H1 (cell line): ENCODE measurements around the gene ESR1. TPM values are rescaled to one million over a fixed set of nuclear protein-coding genes. Genes with fewer than 3 reads are reported as not detected.

Source experiments
- CTCF ChIA-PET: fragments of 300-600 bp; sonication (Branson Sonifier 250); formaldehyde crosslinking; loops from one replicate; lab custom pipeline; 2021; ENCODE audit not compliant: partially characterized antibody; lab: Charles Lee
- POLR2A ChIA-PET: fragments of 300-600 bp; sonication (Branson Sonifier 250); formaldehyde crosslinking; loops from one replicate; lab custom pipeline; 2021; ENCODE audit warnings: inconsistent platforms; ENCODE audit not compliant: partially characterized antibody; lab: Charles Lee
- DNase-seq, 2 experiments: peaks; one replicate each; pipeline versions ENCODE4 v3.0.0 to v3.0.0-alpha.2; 2010 to 2022; ENCODE audit warnings: low spot score in 2 of 2, low read depth in 1 of 2, mixed read lengths in 1 of 2
- FAIRE-seq: peaks from 2 replicates; lab custom pipeline; 2011; peaks lifted over from hg19 to GRCh38; lab: Jason Lieb, UNC
- H2AFZ ChIP-seq: 2 replicates; pipeline ENCODE4 v1.8.1; 2012; ENCODE audit warnings: low read length, inconsistent platforms
- H2AK5ac ChIP-seq: 2 replicates; pipeline ENCODE4 v1.6.1; 2013; ENCODE audit warnings: low read depth, low read length
- H2BK120ac ChIP-seq: replicated peaks from 2 replicates; pipeline ENCODE3; 2013; ENCODE audit warnings: low read depth, low read length, inconsistent platforms
- H2BK12ac ChIP-seq: 2 replicates; pipeline ENCODE4 v1.6.1; 2013; ENCODE audit warnings: low read depth, low read length
- H2BK15ac ChIP-seq: 2 replicates; pipeline ENCODE4 v1.6.1; 2013; ENCODE audit warnings: low read length
- H2BK20ac ChIP-seq: 2 replicates; pipeline ENCODE4 v1.6.1; 2013; ENCODE audit warnings: low read length
- H2BK5ac ChIP-seq: 2 replicates; pipeline ENCODE4 v1.6.1; 2013; ENCODE audit warnings: low read depth, low read length
- H3K14ac ChIP-seq: 2 replicates; pipeline ENCODE4 v1.6.1; 2013; ENCODE audit warnings: inconsistent platforms; ENCODE audit not compliant: insufficient read length
- H3K18ac ChIP-seq: 2 replicates; pipeline ENCODE4 v1.6.1; 2013; ENCODE audit warnings: low read length; ENCODE audit errors: extremely low read depth
- H3K23ac ChIP-seq: 2 replicates; pipeline ENCODE4 v1.6.1; 2013; ENCODE audit warnings: inconsistent platforms; ENCODE audit not compliant: insufficient read length
- H3K23me2 ChIP-seq: 2 replicates; pipeline ENCODE4 v1.6.1; 2013; ENCODE audit warnings: low read depth, low read length
- H3K27ac ChIP-seq: 2 replicates; pipeline ENCODE4 v1.6.1; 2011; ENCODE audit warnings: low read depth, low read length, inconsistent platforms
- H3K27me3 ChIP-seq, 4 experiments: replicated peaks in 1 of 4; 1 replicate in 1 of 4; 2 replicates in 3 of 4; pipeline versions ENCODE4 v1.6.1 to v1.8.1; 2011 to 2013; ENCODE audit warnings: low read length in 3 of 4, mild to moderate bottlenecking in 3 of 4, inconsistent platforms in 2 of 4, mixed read lengths in 2 of 4, moderate library complexity in 1 of 4; ENCODE audit not compliant: control insufficient read depth in 3 of 4, insufficient read depth in 3 of 4; ENCODE audit errors: extremely low read depth in 1 of 4
- H3K36me3 ChIP-seq, 4 experiments: 2 replicates each; pipeline versions ENCODE4 v1.6.1 to v1.8.1; 2011 to 2013; ENCODE audit warnings: mild to moderate bottlenecking in 4 of 4, low read length in 3 of 4, moderate library complexity in 2 of 4, control low read depth in 1 of 4, inconsistent platforms in 1 of 4; ENCODE audit not compliant: insufficient read depth in 4 of 4, control insufficient read depth in 2 of 4
- H3K4ac ChIP-seq: replicated peaks from 2 replicates; pipeline ENCODE3; 2013; ENCODE audit warnings: low read length, low read depth, mixed read lengths, inconsistent platforms; ENCODE audit not compliant: insufficient read length
- H3K4me1 ChIP-seq, 4 experiments: replicated peaks in 1 of 4; 1 replicate in 1 of 4; 2 replicates in 3 of 4; pipeline versions ENCODE4 v1.6.1 to v1.8.1; 2011 to 2013; ENCODE audit warnings: low read length in 3 of 4, inconsistent platforms in 2 of 4, mixed read lengths in 1 of 4; ENCODE audit not compliant: insufficient read depth in 4 of 4, control insufficient read depth in 3 of 4
- H3K4me2 ChIP-seq, 2 experiments: 2 replicates each; pipeline versions ENCODE4 v1.6.1 to v1.8.1; 2011 to 2013; ENCODE audit warnings: low read depth in 2 of 2, low read length in 2 of 2, control low read depth in 1 of 2, inconsistent platforms in 1 of 2, mild to moderate bottlenecking in 1 of 2; ENCODE audit not compliant: insufficient read depth in 1 of 2
- H3K4me3 ChIP-seq, 4 experiments: fragments of 200-600, 300-600 bp in 1 of 4; sonication (generic), shearing (Covaris generic), sonication (Bioruptor Twin) in 1 of 4; 2 replicates each; pipeline versions ENCODE4 v1.5.1 to v1.8.1; 2011 to 2016; ENCODE audit warnings: low read length in 4 of 4, low read depth in 3 of 4, control low read depth in 2 of 4, inconsistent platforms in 2 of 4, mild to moderate bottlenecking in 2 of 4, mixed read lengths in 1 of 4, moderate library complexity in 1 of 4; ENCODE audit not compliant: insufficient read depth in 2 of 4; ENCODE audit errors: extremely low read depth in 1 of 4
- H3K56ac ChIP-seq: replicated peaks from 2 replicates; pipeline ENCODE3; 2013; ENCODE audit warnings: low read depth, mild to moderate bottlenecking, mixed read lengths, low read length, inconsistent platforms; ENCODE audit not compliant: insufficient read length
- H3K79me1 ChIP-seq: 2 replicates; pipeline ENCODE4 v1.6.1; 2013; ENCODE audit warnings: low read depth, low read length, control low read depth
- H3K79me2 ChIP-seq, 2 experiments: 2 replicates each; pipeline versions ENCODE4 v1.6.1 to v1.8.1; 2012 to 2013; ENCODE audit warnings: low read length in 2 of 2, mild to moderate bottlenecking in 2 of 2, inconsistent platforms in 1 of 2; ENCODE audit not compliant: insufficient read depth in 2 of 2, control insufficient read depth in 1 of 2
- H3K9ac ChIP-seq, 4 experiments: replicated peaks in 1 of 4; 1 replicate in 1 of 4; 2 replicates in 3 of 4; pipeline versions ENCODE4 v1.6.1 to v1.8.1; 2011 to 2013; ENCODE audit warnings: low read depth in 3 of 4, low read length in 3 of 4, control low read depth in 2 of 4, mild to moderate bottlenecking in 2 of 4, moderate library complexity in 2 of 4, inconsistent platforms in 1 of 4; ENCODE audit errors: extremely low read depth in 1 of 4
- H3K9me3 ChIP-seq, 2 experiments: 2 replicates each; pipeline versions ENCODE4 v1.6.1 to v1.8.1; 2012 to 2013; ENCODE audit warnings: mild to moderate bottlenecking in 2 of 2, moderate library complexity in 2 of 2, control low read depth in 1 of 2, inconsistent platforms in 1 of 2, low read depth in 1 of 2, low read length in 1 of 2, mixed read lengths in 1 of 2; ENCODE audit not compliant: insufficient read depth in 2 of 2
- H4K20me1 ChIP-seq, 2 experiments: replicated peaks in 1 of 2; 2 replicates each; pipeline versions ENCODE3 to v1.8.1; 2011 to 2013; ENCODE audit warnings: inconsistent platforms in 2 of 2, low read length in 2 of 2, mild to moderate bottlenecking in 1 of 2; ENCODE audit not compliant: insufficient read depth in 2 of 2, control insufficient read depth in 1 of 2
- H4K5ac ChIP-seq: 2 replicates; pipeline ENCODE4 v1.6.1; 2013; ENCODE audit warnings: low read length, low read depth, mixed read lengths, inconsistent platforms; ENCODE audit not compliant: insufficient read length
- H4K8ac ChIP-seq: 2 replicates; pipeline ENCODE4 v1.8.0; 2013; ENCODE audit warnings: mild to moderate bottlenecking, moderate library complexity, low read length, inconsistent platforms; ENCODE audit not compliant: insufficient read depth; ENCODE audit errors: extremely low read depth
- H4K91ac ChIP-seq: replicated peaks from 2 replicates; pipeline ENCODE3; 2013; ENCODE audit warnings: low read length, mixed read lengths, inconsistent platforms; ENCODE audit not compliant: insufficient read length
- PHF8 ChIP-seq: fragments of 200-600 bp; sonication (generic); conservative IDR thresholded peaks from 2 replicates; pipeline ENCODE4 v1.7.1; 2012; ENCODE audit warnings: low read depth, mild to moderate bottlenecking, inconsistent platforms, low read length, moderate library complexity
- SIN3A ChIP-seq, 2 experiments: IDR thresholded peaks in 1 of 2; conservative IDR thresholded peaks in 1 of 2; 2 replicates each; pipeline ENCODE4 v1.6.1; 2011 to 2012; ENCODE audit warnings: low read length in 2 of 2, improper control_type of control experiment in 1 of 2, low read depth in 1 of 2, mild to moderate bottlenecking in 1 of 2
- WGBS, 2 experiments: shearing (Covaris generic) in 1 of 2; methylation state at CpG; one replicate each; pipeline versions ENCODE4 v1.1.6 to v1.1.7; 2013 to 2015; ENCODE audit warnings: low lambda C conversion rate in 2 of 2, mixed read lengths in 2 of 2, inconsistent platforms in 1 of 2, low coverage in 1 of 2, missing lambda C conversion rate in 1 of 2; ENCODE audit not compliant: insufficient replicate concordance in 2 of 2, insufficient coverage in 1 of 2, insufficient read length in 1 of 2; ENCODE audit errors: extremely low coverage in 1 of 2, missing lambda C conversion rate in 1 of 2; 5-methylcytosine and 5-hydroxymethylcytosine counted together
- polyA plus RNA-seq, 7 experiments: library from polyadenylated mRNA; depleted of rRNA in 3 of 7; stranded (reverse) in 5 of 7; unstranded in 2 of 7; fragments of >200 nt in 5 of 7; fragments of 200-250 nt in 2 of 7; gene quantifications; 1 replicate in 5 of 7; 2 replicates in 1 of 7; 4 replicates in 1 of 7; pipeline versions ENCODE4 v1.2.1 to v1.2.3, GENCODE V29; 2011 to 2013; ENCODE audit warnings: missing spikeins in 2 of 7, mixed read lengths in 2 of 7
- total RNA-seq: library from RNA; stranded (reverse); fragmentation: NEBNext Ultra II Directional; extraction: Animal tissue kit (Norgen Biotek cat#: 25700); gene quantifications from 2 replicates; pipeline ENCODE4 v1.2.1, GENCODE V29; 2021
- TF ChIP-seq, protein P1 (sequence below): IDR thresholded peaks from 2 replicates; pipeline ENCODE4 v1.6.1; 2012; ENCODE audit warnings: inconsistent platforms

Gene ESR1
- total and polyA plus RNA-seq, 2 of the 8 experiments (the other 6 are each of a cell fraction or from before 2014, with no cell fraction given): 0.03 to 0.17 TPM

DNA sequence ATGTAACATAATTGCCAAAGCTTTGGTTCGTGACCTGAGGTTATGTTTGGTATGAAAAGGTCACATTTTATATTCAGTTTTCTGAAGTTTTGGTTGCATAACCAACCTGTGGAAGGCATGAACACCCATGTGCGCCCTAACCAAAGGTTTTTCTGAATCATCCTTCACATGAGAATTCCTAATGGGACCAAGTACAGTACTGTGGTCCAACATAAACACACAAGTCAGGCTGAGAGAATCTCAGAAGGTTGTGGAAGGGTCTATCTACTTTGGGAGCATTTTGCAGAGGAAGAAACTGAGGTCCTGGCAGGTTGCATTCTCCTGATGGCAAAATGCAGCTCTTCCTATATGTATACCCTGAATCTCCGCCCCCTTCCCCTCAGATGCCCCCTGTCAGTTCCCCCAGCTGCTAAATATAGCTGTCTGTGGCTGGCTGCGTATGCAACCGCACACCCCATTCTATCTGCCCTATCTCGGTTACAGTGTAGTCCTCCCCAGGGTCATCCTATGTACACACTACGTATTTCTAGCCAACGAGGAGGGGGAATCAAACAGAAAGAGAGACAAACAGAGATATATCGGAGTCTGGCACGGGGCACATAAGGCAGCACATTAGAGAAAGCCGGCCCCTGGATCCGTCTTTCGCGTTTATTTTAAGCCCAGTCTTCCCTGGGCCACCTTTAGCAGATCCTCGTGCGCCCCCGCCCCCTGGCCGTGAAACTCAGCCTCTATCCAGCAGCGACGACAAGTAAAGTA lies 547 bp upstream of the ESR1 start:
- H3K4me2 ChIP-seq: peak overlapping the region; percentile 66 to 97

More for the DNA sequence above, 547 bp upstream of the ESR1 start:
- Histone ChIP-seq H4K8ac (no peak overlapping the region), H3K23me2 (peaks cover 18% of the 10 kb centered on the region; the same call in 1 of the 2 replicates), H3K79me1 (no peaks in the 10 kb centered on the region), H3K18ac (no peak overlapping the region), H2BK12ac (no peak overlapping the region), H3K9me3 (no peaks in the 10 kb centered on the region), H3K36me3 (peaks cover 0 to 2% (median 0%) of the 10 kb centered on the region in 4 experiments; a peak in 1 of 8 replicates), H3K27me3 (peaks cover 20 to 39% (median 32%) of the 10 kb centered on the region in 4 experiments)
- POLR2A ChIA-PET: interaction anchor here (1.0 kb wide), 1 partner anchor 10 kb away, joined by 3 read pairs; no protein-coding TSS in a partner anchor
- TF ChIP-seq, protein P1, sequence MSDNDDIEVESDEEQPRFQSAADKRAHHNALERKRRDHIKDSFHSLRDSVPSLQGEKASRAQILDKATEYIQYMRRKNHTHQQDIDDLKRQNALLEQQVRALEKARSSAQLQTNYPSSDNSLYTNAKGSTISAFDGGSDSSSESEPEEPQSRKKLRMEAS: peak; percentile 26; the same call in 1 of the 2 replicates
- TF ChIP-seq PHF8 (no peak), SIN3A (conservative IDR thresholded peaks at IDR 0.05 in 1 of 2, IDR thresholded peaks at IDR 0.05 in 1 of 2; ENCODE audit: low read depth in 1 of 2, low read length in 2 of 2) (0 out of 4 replicates have a peak, but pooled peaks of 1 of the 2 experiments have one; percentile 20)
- TF ChIP-seq, all 59 proteins: peak for 2
- H2BK120ac ChIP-seq: no peak overlapping the region
- no peak overlapping the region for H4K91ac ChIP-seq
- DNase-seq (peak in 1 of 2 experiments; percentile 43), FAIRE-seq (no peak)
- no peak overlapping the region for H2BK15ac ChIP-seq
- H3K79me2 ChIP-seq: no peaks in the 10 kb centered on the region
- no peak overlapping the region for H2AK5ac ChIP-seq
- no peak overlapping the region for H4K5ac ChIP-seq
- no peak overlapping the region for H3K4ac ChIP-seq
- H3K4me1 ChIP-seq: peaks cover 0 to 12% (median 5%) of the 10 kb centered on the region in 4 experiments; a peak in 4 of 7 replicates
- H2AFZ ChIP-seq: 0 out of 2 replicates have a peak overlapping the region, but pooled peaks have one; percentile 65
- H3K27ac ChIP-seq: no peak overlapping the region
- no peak overlapping the region for H3K9ac ChIP-seq
- no peak overlapping the region for H3K14ac ChIP-seq
- no peak overlapping the region for H2BK20ac ChIP-seq
- peak overlapping the region; percentile 16 to 70 (median 42); a peak in 7 of 8 replicates for H3K4me3 ChIP-seq
- peaks cover 0 to 1% of the 10 kb centered on the region in 2 experiments for H4K20me1 ChIP-seq
- H3K56ac ChIP-seq: no peak overlapping the region
- CTCF ChIA-PET: interaction anchor here (0.6 to 2.7 kb wide), 9 partner anchors 8 to 318 kb away, joined by 3 to 21 read pairs (median 3); no protein-coding TSS in a partner anchor
- no peak overlapping the region for H2BK5ac ChIP-seq
- H3K23ac ChIP-seq: no peak overlapping the region
- WGBS, 2 experiments: 21% methylated on average over 20 of the region's 20 CpGs; no CpG with 5 or more reads in 1 of the 2 experiments
